CD4-positive, alpha-beta T cell treated with Interleukin-15 for 4 hours (primary cell): ENCODE measurements around the gene FAM131C.
"Not testable (repeated sequence)": the region's sequence is repeated elsewhere in the genome, so short reads cannot be mapped to it uniquely, and the experiment has no call there.

Experiments
- DNase-seq: peaks from one replicate; pipeline ENCODE4 v3.0.0-alpha.2; 2020; ENCODE audit warnings: low spot score

Gene FAM131C, protein sequence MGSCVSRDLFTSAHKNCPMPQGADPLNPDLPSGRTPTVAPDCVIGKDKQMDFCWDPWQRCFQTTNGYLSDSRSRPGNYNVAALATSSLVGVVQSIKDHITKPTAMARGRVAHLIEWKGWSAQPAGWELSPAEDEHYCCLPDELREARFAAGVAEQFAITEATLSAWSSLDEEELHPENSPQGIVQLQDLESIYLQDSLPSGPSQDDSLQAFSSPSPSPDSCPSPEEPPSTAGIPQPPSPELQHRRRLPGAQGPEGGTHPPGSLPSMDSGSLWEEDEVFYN

DNA sequence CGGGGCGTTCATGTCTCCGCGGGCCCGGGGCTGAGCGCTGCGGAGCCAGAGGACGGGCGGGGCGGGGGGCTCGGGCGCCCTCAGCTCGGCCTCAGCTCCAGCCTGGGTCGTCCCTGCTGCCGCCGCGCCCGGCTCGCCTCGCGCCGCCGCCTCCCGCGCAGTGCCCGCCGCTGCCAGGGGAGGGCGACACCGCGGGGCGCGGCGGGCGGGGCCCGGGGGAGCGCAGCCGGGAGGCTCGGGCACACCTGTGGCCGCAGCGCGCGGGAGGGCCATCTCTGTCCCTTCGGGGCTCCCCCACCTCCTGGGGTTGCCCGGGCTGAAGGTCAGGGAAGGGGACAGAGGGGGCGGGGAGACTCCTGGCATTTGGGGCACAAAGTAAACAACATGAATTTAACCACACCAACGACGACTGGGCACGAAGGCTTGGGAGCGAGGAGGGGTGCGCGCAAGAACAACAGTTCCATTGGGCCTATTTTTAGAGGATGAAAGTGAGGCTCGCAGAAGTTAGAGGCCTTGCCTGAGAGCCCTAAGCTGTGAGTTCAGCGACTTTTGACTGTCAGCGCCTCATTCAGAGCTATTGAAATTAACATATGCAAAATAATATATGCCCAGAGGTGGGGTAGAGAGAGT is at the start of gene FAM131C:
Gene FAM131C (minus strand): TSS at position 162 of the 630 bp plus-strand sequence. CDS start 209 bp downstream, outside the sequence.
- DNase-seq = peak; percentile 15

DNA sequence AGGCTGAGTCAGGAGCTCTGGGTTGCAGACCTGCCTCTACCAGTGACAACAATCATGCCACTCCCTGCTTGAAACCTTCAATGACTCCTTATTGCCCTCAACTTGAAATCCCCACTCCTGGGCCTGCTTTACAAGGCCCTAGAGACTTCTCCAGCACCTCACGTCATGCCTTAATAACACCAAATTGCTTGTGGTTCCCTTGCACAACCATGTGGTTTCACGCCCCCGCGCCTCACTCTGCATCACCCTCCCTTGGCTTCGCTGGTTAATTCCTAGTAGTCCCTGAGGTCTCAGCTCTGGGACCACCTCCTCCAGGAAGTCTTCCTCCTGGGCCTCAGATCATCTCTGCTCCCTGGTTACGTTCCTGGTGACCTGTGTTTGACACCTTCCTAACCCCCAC is 49.5 kb upstream of the FAM131C start:
- peak; percentile 21 for DNase-seq

DNA sequence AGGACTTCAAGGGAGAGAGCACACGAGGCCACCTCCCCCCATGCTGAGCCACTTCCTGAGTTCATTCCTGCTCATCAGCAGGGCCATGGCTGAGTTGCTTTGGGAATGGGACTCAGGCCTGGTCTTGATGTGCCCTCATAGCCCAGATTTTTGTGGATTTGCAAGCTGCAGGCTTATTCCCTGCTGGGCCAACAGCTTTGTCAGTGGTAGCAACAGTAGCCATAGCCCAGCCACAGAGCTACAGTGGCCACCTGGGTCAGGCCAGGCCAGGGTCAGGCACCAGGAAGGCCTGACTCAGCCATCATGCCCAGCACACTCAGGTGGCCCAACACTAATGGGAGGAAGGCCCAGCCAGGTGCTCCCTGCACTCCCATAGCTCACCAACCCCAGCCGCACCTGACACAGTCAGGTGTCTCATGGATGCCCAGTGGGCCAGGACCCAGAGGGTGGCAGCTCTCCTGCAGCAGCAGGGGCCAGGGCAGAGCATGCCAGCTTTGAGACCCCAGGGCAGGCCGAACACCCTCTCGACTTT is 49.0 kb upstream of the FAM131C start:
- DNase-seq = no peak

DNA sequence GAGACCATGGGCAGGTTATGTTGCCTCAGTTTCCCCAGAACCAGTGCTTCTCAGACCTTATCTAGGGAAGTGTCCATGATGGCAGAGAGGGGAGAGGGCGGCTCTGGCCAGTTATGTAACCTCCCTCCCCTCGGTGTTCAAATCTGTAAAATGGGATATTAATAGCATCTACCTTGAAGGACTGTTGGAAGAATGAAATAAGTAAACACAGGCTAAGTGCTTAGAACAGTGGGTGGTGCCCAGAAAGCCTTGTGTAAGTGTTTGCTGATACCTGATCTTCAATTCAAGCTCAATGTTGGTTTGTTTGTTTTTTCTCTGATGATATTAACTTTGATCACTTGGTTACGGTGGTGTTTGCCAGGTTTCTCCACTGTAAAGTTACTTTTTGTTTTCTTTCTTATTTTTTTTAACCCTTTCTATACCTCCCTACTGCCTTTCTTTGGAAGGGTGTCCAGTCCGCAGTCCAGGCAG is 47.5 kb upstream of the FAM131C start:
- no peak for DNase-seq

DNA sequence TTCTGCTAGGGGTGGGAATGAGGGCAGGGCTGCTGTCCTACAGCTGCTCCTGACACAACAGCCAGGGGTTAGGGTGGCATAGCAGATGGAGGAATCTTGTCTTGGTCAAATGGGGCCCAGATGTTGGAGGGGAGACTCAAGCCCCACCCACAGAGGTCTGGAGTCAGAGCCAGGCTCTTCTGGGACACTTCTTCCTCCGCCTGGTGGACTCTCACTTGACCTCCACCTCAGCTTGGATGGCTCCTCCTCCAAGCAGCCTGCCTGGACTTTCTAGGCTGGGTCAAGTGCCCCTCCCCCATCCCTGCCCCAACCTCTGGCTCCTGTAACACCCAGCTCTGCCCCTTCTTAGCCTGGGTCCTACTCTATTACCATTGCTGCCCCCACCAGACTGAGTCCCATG is 47.0 kb upstream of the FAM131C start:
- no peak for DNase-seq

DNA sequence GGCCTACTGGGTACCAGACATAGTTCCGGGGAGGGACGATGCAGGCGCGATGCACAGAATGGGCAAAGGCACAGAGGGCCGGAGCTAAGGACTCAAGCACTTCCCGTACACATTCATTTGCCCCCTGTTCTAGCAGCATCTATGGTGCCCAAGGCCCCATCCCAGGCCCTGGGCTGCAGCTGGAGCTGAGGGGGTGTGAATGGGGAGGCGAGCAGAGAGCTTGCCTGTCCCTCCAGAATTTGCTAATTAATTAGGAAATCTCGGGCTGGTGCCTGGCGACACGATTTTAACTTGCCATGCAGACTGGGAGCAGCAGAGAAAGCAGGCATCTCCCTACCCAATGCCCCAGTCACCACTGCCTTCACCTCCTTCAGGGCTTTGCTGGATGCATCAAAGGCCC is 46.5 kb upstream of the FAM131C start:
- no peak for DNase-seq

DNA sequence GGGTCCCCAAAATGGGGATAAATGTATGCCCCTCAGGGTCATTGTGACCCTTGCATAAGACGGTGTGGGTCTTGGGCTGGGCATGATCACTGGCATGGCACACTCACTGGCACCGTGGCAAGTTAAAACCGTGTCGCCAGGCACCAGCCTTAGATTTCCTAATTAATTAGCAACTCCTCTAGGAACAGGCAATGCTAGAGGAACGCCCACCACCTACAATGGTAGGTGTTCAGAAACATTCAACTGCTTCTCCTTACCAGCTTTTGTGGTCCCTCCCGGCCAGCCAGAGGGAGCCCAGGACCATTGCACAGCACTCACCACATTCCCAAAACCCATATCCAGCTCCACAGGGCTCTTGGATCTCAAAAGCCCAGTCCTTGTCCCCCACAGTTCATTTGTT is 46.1 kb upstream of the FAM131C start:
- DNase-seq = no peak

DNA sequence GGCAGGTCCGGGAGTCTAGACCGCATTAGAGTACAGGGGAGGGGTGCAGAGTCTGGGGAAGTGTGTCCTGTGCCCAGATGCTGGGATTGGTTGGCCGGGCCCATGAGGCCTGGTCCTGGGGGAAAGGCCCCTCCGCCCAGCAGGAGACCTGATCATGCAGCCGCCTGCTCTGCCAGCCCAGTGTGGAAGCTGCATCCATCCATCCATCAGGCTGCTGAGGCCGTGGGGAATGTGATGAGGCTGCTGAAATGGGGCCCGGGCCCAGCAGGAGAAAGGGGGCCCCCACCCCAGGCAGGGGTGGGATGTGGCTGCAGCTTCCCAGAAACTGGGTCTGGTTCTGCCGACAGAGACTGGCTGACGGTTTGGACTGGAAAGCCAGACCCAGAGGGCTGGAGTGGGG is 45.3 kb upstream of the FAM131C start:
- DNase-seq = no peak

DNA sequence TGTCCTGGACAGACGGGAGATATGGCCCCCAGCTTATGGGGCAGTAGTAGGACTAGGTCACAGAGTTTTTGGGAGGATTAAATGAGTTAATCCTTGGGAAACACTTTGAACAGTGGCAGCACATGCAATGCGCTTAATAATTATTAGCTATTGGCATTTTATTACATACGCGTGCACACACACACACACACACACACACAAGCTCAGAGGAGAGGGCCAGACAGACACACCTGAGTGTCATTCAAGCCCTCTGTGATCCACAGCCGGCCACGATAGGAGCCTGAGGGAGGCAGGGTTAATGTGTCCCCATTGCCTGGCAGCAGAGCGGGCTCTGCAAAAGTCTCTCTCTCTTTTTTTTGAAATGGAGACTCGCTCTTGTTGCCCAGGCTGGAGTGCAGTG is 44.5 kb upstream of the FAM131C start:
- no peak for DNase-seq

DNA sequence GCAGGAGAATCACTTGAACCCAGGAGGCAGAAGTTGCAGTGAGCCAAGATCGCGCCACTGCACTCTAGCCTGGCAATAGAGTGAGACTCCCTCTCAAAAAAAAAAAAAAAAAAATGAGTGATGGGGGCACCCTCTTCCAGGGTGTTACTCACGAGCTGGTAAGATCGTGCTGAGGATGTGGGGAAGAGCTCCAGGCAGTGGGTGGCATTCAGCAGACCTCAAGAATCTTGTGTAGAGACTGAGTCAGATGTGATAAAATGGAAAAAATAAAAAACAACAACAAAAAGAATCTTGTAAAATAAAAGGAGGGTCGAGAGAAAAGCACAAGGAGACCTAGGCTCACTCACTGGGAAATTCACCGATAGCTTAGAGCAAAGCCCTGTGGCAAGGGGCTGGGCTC is 43.9 kb upstream of the FAM131C start:
- DNase-seq = no peak

DNA sequence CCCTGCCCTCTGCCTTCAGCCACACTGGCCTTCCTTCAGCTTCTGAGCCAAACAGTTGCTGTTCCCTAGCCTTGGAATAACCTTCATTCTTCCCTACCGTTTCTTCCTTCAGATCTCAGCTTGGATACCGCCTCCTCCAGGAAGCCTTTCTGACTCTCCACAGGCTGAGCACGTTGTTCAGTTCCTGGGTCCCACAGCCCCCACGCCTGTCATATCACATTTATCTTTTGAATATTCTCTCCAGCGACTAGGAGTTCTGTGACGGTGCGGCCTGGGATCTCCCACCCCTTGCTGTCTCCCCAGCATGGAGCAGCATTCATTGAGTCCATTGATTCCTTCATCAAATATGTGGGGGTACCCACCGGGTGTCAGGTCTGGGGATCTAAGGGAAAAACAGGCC is 43.2 kb upstream of the FAM131C start:
- no peak for DNase-seq

DNA sequence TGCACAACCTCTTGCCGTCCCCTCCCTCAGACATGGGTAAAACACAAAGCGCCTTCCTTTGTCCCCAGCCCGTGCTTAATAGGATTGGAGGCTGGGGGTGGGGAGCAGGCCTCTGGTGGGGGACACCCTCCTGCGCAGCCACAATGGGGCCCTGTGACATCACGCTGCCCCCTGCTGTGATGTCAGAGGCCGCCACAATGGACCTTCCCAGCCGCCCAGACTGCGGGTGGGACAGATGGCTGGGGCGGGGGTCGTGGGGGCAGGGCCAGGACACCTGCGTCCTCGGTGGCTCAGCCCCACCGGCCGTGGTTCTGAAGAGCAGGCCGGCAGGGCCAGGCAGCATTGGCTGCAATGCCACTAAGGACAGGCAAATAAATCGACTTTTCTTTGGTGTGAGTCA is 42.6 kb upstream of the FAM131C start:
- no peak for DNase-seq

DNA sequence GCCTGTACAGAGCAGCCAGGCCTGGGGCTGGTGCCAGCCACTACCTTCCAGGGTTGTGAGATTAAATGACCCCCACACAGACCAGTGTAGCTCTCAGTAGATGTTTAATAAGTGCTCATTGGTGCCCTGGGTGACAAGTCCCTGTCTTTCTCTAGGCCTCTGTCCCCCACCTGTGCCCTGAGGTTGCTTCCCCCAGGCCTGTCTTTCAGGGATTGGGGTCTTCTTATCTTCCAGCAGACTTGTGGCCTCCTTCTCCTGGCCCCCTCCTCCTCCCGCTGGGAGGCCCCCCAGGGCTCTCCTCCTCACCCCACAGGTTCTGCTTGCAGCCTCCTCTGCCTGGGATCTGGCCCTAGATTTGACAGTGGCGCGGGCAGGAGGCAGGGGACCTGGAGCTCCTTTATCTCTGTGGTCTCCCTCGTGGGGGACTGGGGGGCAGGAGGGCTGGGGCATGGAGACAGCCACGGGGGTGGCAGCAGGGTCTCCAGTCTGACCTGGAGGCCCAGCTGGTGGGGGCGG is 42.1 kb upstream of the FAM131C start:
- no peak for DNase-seq

DNA sequence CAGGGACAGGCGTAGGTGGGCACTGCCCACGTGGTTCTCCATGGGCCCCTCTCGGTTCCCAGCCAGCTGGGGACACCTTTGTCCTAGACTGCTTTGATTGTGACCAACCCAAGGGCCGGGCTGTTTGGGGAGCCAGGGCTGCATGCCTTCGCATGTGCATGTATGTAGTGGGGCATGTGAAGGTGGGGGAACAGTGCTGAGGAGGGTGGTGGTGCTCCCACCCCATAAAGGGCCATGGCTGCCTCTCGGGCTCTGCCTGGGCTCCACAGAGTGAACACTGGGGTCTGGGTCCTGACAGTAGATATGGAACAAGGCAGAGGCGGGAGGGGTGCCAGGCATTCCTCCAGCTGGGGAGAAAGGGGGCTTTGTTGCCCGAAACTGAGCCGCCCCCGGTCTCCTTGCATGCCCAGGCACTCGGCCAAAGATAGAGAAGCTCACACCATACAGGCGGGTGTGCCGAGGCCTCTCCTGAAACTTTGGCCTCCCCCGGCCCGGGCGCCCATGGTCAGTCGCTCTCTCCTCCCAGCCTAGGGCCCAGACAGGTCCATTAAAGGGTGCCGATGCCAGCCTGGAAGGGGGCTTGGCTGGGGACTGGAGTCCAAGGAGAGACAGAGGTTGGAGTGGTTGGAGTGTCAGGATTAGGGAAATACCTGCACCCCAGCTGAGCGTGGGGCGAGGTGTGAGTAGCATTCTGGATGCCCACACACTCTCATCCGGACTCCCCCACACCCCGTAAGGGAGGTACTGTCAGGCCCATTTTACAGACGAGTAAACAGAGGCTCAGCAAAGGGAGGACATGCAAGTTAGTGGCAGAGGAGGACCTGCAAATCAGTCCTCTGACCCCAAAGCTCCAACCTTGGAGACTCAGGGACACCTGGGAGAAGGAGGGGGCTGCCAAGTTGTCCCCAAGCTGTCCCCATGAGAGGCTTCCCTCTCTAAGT is 41.3 kb upstream of the FAM131C start:
- no peak for DNase-seq

DNA sequence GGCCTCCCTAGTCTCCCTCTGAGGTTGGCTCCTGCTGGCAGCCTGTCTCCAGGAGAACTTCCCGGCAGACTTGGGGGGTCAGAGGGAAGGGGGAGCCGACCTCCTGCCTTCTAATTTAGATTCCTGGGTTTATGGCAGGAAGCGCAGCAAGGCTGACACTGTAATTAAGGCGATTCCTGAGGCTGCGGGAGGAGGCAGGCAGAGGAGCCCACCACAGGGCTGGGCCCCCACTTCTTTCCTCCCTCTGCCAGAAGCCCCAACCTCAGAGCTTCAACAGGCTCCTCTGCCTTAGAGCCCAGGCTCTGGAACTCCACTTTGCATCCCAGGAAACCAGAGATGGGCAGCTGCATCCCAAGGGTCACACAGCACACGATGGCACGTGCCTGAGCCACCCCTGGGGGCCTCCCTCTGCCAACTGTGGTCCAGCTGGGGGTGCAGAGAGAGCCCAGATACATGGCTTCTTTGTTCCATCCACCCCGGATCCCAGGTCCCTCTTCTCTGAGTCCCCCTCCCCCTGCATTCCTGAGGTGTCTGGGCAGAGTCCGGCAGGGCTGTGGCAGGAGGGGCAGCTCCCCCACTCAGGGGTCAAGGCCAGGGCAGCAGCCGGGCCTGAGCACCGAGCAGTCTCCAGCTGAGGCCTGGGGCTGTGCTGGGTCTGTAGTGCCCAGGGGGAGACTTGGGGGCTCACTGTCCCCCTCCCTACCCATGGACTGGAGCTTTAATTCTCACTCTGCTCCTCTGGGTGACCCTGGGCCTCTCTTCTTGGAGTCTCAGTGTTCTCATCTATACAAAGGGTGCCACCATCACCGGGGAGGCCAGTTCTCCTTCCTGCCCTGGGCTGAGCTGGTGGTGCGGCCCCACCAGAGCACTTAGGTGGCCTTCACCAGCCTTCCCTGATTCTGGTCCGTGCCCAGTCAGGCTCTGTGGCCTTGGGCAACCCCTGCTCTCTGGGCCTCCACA is 39.4 kb upstream of the FAM131C start:
- DNase-seq = no peak

DNA sequence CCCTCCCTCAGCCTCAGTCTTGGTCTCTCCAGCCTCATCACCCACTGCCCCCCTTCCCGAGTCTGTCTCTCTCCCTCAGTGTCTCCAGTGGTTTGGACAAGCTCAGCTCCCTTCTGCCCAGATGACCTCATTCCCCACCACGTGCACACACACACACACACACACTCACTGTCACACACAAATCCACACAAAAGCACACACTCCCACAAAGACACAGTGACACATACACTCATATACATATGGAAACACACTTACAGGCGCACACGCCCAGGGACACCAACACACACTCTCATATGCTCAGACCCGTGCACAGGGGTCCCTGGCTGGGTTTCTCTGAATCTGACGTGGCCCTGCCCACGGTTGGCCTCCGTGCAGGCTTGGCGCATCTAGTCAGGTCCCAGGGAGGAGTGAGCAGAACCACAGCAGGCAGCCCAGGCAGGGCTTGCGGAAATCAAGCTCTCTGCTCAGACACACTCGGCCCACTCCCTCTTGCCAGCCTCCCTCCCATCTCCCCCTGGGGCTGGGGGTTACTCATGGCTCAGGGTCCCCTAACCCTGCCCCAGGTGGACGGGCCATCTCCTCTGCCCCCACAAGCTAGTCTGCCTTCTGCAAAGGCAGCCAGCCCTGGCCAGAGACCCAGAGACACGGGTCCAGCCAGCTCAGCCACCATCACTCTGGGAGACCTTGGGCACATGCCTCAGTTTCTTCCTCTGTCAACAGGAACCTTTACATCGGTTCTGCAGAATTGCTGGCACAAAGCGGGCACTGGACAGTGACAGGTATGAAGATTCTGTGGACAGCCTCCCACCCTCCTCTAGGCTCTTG is 38.5 kb upstream of the FAM131C start:
- DNase-seq = no peak

DNA sequence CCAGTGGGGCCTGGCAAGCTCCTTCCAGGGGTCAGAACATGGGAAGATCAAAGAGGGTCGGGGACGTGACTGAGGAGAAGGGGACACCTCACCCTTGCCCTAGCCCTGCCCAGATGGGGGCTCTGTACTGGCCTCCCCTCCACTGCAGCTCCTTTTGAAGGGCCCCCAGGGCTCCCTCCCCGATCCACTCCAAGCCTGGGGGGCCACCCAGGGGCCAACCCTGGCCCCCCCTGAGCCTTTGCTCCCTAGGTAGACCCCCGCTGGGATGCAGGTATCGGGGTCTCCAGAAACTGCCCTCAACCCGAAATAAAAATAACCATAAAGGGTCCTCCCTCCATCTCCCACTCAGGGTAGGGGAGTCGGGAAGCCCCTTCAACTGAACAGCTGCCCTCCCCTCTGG is 37.4 kb upstream of the FAM131C start:
- no peak for DNase-seq

DNA sequence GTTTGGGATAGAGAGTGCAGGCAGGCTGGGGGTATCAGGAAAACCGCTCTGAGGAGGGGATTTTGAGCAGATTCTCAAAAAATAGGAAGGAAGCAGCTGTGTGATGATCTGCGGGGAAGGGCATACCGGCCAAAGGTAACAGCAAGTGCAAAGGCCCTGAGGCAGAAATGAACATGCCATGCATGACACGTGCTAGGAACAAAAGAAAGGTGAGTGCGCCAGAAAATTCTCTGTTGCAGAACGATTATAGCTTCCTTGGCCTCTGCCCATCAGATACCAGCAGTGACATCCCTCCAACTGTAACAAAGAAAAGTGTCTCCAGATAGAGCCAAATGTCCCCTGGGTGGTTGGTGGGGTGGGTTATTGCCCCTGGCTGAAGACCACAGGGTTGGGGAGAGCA is 37.0 kb upstream of the FAM131C start:
- DNase-seq = no peak

DNA sequence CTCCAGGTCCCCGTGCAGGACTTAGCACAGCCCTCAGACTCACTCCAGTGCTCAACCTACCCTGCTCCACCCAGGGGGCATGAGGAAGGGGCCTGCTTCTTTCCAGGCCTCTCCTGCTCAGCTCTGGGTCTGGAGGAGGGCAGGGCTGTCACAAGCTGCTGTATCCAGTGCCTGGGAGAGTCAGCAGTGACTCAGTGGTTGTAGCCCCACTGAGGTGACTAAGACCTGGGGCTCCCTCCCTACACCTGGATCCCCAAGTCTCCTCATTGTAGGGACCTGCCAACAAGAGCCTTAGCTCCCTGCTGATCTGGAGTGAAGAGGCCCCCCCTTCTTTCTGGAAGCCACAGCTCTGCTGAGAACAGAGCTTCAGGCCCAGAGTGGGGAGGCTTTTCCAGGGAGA is 36.1 kb upstream of the FAM131C start:
- no peak for DNase-seq

DNA sequence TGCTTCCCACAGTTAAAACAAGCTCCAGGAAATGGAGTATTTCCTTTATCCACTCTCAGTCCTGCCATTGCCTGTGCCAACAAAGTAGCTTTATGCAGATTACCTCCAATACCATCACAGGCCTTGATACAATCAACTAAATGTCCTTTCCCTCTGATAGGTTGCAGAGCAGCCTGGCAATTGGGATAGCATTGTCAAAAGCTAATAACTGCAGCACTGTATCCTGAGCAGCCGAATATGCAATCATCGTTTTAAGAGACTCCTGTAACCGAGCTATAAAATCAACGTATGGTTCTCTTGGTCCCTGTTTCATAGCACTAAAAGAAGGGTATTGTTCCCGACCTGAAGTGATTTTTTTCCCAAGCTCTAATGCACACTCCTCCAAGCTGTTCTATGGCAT is 33.6 kb upstream of the FAM131C start:
- not testable (repeated sequence) for DNase-seq
